GM23338 (cell line): ENCODE data around the gene PTPRN2. TPM values are rescaled to one million over a fixed set of nuclear protein-coding genes. Genes with fewer than 3 reads are reported as not detected.

Source experiments
- ATAC-seq: fragments of 200-7000 bp; cut with Tn5 transposase; 3 replicates; pipeline ENCODE4 v1.9.1; 2020
- DNase-seq: peaks from one replicate; pipeline ENCODE4 v3.0.0-alpha.2; 2015; ENCODE audit warnings: low spot score
- H2AFZ ChIP-seq: fragments of 200-600 bp; sonication (generic); 2 replicates; pipeline ENCODE4 v1.8.0; 2016; ENCODE audit warnings: antibody characterized with exemption, mild to moderate bottlenecking, moderate library complexity
- H3F3A ChIP-seq: fragments of 200-600 bp; sonication (generic); replicated peaks from 2 replicates; pipeline ENCODE4 v1.8.0; 2017; ENCODE audit warnings: antibody characterized with exemption, mixed run types, low read depth
- H3K27ac ChIP-seq: fragments of 200-600 bp; sonication (generic); 2 replicates; pipeline ENCODE4 v1.6.1; 2016; ENCODE audit warnings: low read depth
- H3K27me3 ChIP-seq: fragments of 200-600 bp; sonication (generic); 2 replicates; pipeline ENCODE4 v1.8.0; 2016; ENCODE audit warnings: mild to moderate bottlenecking, mixed run types, moderate library complexity; ENCODE audit not compliant: insufficient read depth
- H3K36me3 ChIP-seq: fragments of 200-600 bp; sonication (generic); 2 replicates; pipeline ENCODE4 v1.8.0; 2016; ENCODE audit warnings: mild to moderate bottlenecking; ENCODE audit not compliant: insufficient read depth
- H3K4me1 ChIP-seq: fragments of 200-600 bp; sonication (generic); 2 replicates; pipeline ENCODE4 v1.8.0; 2016; ENCODE audit warnings: mild to moderate bottlenecking, moderate library complexity; ENCODE audit not compliant: insufficient read depth
- H3K4me2 ChIP-seq: fragments of 200-600 bp; sonication (generic); 2 replicates; pipeline ENCODE4 v1.7.1; 2017; ENCODE audit warnings: mixed run types
- H3K4me3 ChIP-seq: fragments of 200-600 bp; sonication (generic); 2 replicates; pipeline ENCODE4 v1.6.1; 2016; ENCODE audit warnings: mixed run types
- H3K79me2 ChIP-seq: fragments of 200-600 bp; sonication (generic); replicated peaks from 2 replicates; pipeline ENCODE4 v1.8.0; 2017; ENCODE audit warnings: mild to moderate bottlenecking; ENCODE audit not compliant: insufficient read depth
- H3K9me2 ChIP-seq: fragments of 200-600 bp; sonication (generic); 2 replicates; pipeline ENCODE4 v1.8.0; 2017; ENCODE audit not compliant: insufficient read depth
- H4K20me1 ChIP-seq: fragments of 200-600 bp; sonication (generic); replicated peaks from 2 replicates; pipeline ENCODE4 v1.8.0; 2017; ENCODE audit warnings: mild to moderate bottlenecking; ENCODE audit not compliant: insufficient read depth
- H3K27ac Mint-ChIP-seq: 2 replicates; pipeline ENCODE4 v1.8.0; 2020; ENCODE audit warnings: inconsistent platforms, mild to moderate bottlenecking, moderate library complexity, mixed read lengths
- H3K27me3 Mint-ChIP-seq: 3 replicates; pipeline ENCODE4 v1.8.0; 2022; ENCODE audit warnings: low read depth, mild to moderate bottlenecking, moderate library complexity, mixed read lengths, inconsistent platforms; ENCODE audit not compliant: insufficient read depth, poor library complexity
- H3K36me3 Mint-ChIP-seq: 3 replicates; pipeline ENCODE4 v1.8.0; 2021; ENCODE audit warnings: low read depth, mild to moderate bottlenecking, inconsistent platforms, moderate library complexity, mixed read lengths
- H3K4me1 Mint-ChIP-seq: 3 replicates; pipeline ENCODE4 v1.8.0; 2020; ENCODE audit warnings: mild to moderate bottlenecking, inconsistent platforms, mixed read lengths
- H3K4me3 Mint-ChIP-seq: 3 replicates; pipeline ENCODE4 v1.8.0; 2021; ENCODE audit warnings: moderate library complexity, mild to moderate bottlenecking, inconsistent platforms, mixed read lengths
- H3K9me3 Mint-ChIP-seq: 3 replicates; pipeline ENCODE4 v1.8.0; 2020; ENCODE audit warnings: moderate library complexity, mild to moderate bottlenecking, inconsistent platforms, mixed read lengths
- ETS1 ChIP-seq: IDR thresholded peaks from 2 replicates; pipeline ENCODE4 v1.6.1; 2016; ENCODE audit warnings: antibody characterized with exemption
- EZH2 ChIP-seq: fragments of 200-600 bp; sonication (generic); IDR thresholded peaks from one replicate; pipeline ENCODE4 v1.8.0; 2017; ENCODE audit warnings: antibody characterized with exemption, mild to moderate bottlenecking, low read depth; ENCODE audit not compliant: unreplicated experiment
- EZH2phosphoT487 ChIP-seq: fragments of 200-600 bp; sonication (generic); IDR thresholded peaks from one replicate; pipeline ENCODE4 v1.8.1; 2018; ENCODE audit warnings: antibody characterized with exemption; ENCODE audit not compliant: unreplicated experiment
- POLR2AphosphoS5 ChIP-seq: IDR thresholded peaks from 2 replicates; pipeline ENCODE4 v1.6.1; 2016; ENCODE audit warnings: antibody characterized with exemption, low read depth
- STAT1 ChIP-seq: IDR thresholded peaks from one replicate; pipeline ENCODE4 v1.6.1; 2016; ENCODE audit warnings: antibody characterized with exemption; ENCODE audit not compliant: unreplicated experiment
- ZNF114 ChIP-seq: fragments of 250-450 bp; sonication (Bioruptor Pico); IDR thresholded peaks from 2 replicates; pipeline ENCODE4 v1.5.0; 2020; ENCODE audit warnings: mild to moderate bottlenecking, moderate library complexity
- ZNF331 ChIP-seq: fragments of 250-450 bp; sonication (Bioruptor Pico); IDR thresholded peaks from 2 replicates; pipeline ENCODE4 v1.5.0; 2020; ENCODE audit warnings: low read depth, mild to moderate bottlenecking, moderate library complexity
- polyA plus RNA-seq: library from polyadenylated mRNA; unstranded; fragments of >200 nt; fragmentation: Nextera tagmentation; extraction: Ambion mirVana; gene quantifications from 2 replicates; pipeline ENCODE4 v1.2.1, GENCODE V29; 2016
- total RNA-seq: library from RNA; depleted of rRNA; stranded (reverse); fragments of >200 nt; shearing (Covaris generic); gene quantifications from 2 replicates; pipeline ENCODE4 v1.2.3, GENCODE V29; 2014
- TF ChIP-seq, protein P1 (sequence below): IDR thresholded peaks from one replicate; pipeline ENCODE4 v1.6.1; 2018; ENCODE audit warnings: antibody characterized with exemption; ENCODE audit not compliant: unreplicated experiment
- TF ChIP-seq, protein P2 (sequence below): fragments of 250-450 bp; sonication (Bioruptor Pico); IDR thresholded peaks from 2 replicates; pipeline ENCODE4 v1.5.0; 2020; ENCODE audit warnings: mild to moderate bottlenecking, moderate library complexity

The PTPRN2 gene
- total and polyA plus RNA-seq, 2 experiments from 2014 or later: 0.87 to 4.0 TPM

DNA sequence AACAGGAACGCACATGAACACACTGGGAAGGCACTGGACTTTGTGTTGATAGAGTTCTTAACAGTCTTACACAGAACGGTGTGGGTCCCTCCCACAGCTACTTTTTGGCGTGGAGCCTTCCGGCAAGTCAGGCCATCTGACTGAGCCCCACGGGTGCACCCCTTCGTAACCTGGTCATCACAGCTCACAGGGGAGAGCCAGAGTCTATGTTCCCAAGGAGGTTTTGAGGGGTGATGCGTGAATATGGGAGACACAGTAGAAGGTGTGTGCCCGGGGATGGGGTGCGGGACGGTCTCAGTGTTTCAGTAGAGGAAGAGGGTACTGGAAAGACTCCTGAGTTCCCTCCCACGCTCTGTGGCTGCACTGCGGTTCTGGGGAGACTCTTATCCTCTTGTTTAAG lies 959.2 kb downstream of the PTPRN2 start (continued):
- TF ChIP-seq STAT1: no peak
- TF ChIP-seq, protein P1, sequence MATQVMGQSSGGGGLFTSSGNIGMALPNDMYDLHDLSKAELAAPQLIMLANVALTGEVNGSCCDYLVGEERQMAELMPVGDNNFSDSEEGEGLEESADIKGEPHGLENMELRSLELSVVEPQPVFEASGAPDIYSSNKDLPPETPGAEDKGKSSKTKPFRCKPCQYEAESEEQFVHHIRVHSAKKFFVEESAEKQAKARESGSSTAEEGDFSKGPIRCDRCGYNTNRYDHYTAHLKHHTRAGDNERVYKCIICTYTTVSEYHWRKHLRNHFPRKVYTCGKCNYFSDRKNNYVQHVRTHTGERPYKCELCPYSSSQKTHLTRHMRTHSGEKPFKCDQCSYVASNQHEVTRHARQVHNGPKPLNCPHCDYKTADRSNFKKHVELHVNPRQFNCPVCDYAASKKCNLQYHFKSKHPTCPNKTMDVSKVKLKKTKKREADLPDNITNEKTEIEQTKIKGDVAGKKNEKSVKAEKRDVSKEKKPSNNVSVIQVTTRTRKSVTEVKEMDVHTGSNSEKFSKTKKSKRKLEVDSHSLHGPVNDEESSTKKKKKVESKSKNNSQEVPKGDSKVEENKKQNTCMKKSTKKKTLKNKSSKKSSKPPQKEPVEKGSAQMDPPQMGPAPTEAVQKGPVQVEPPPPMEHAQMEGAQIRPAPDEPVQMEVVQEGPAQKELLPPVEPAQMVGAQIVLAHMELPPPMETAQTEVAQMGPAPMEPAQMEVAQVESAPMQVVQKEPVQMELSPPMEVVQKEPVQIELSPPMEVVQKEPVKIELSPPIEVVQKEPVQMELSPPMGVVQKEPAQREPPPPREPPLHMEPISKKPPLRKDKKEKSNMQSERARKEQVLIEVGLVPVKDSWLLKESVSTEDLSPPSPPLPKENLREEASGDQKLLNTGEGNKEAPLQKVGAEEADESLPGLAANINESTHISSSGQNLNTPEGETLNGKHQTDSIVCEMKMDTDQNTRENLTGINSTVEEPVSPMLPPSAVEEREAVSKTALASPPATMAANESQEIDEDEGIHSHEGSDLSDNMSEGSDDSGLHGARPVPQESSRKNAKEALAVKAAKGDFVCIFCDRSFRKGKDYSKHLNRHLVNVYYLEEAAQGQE: no peak
- TF ChIP-seq ETS1: no peak
- TF ChIP-seq EZH2: no peak
- TF ChIP-seq EZH2phosphoT487: no peak

DNA sequence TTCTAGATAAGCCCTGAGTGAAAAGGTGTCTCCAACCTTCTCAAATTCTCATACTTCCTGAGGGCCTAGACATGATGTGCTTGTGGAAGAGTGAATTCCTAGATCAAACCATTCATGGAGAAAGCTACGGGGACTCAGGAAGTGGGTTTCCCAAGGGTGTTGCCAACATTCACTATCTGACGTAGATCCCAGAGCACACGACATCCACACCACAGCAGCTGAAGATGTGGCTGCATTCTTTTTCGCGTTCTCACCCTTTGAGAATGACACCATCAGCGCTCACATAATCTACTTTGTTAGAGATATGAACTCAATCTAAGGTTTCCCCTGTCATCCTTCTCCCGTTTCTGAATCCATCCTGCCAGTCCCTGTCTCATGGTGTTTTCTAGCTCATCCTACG lies 960.0 kb downstream of the PTPRN2 start:
- Histone ChIP-seq H2AFZ (no peak overlapping the region), H3K4me3 (no peak overlapping the region), H3K79me2 (no peaks in the 10 kb centered on the region), H4K20me1 (no peaks in the 10 kb centered on the region), H3K4me2 (no peak overlapping the region), H3K27ac (no peak overlapping the region), H3K36me3 (no peaks in the 10 kb centered on the region; the same call in 1 of the 2 replicates), H3F3A (no peaks in the 10 kb centered on the region), H3K4me1 (no peaks in the 10 kb centered on the region), H3K9me2 (no peaks in the 10 kb centered on the region), H3K27me3 (no peaks in the 10 kb centered on the region)
- peaks cover 2% of the 10 kb centered on the region for H3K27me3 Mint-ChIP-seq
- peaks cover 42% of the 10 kb centered on the region for H3K36me3 Mint-ChIP-seq
- ATAC-seq: no peak
- no peak for DNase-seq
- H3K27ac Mint-ChIP-seq: no peak overlapping the region
- no peak overlapping the region for H3K4me3 Mint-ChIP-seq
- H3K4me1 Mint-ChIP-seq: no peaks in the 10 kb centered on the region
- H3K9me3 Mint-ChIP-seq: peaks cover 98% of the 10 kb centered on the region
- no peak for TF ChIP-seq POLR2AphosphoS5
- TF ChIP-seq STAT1: no peak
- TF ChIP-seq EZH2: no peak
- TF ChIP-seq EZH2phosphoT487: no peak
- TF ChIP-seq, protein P2, sequence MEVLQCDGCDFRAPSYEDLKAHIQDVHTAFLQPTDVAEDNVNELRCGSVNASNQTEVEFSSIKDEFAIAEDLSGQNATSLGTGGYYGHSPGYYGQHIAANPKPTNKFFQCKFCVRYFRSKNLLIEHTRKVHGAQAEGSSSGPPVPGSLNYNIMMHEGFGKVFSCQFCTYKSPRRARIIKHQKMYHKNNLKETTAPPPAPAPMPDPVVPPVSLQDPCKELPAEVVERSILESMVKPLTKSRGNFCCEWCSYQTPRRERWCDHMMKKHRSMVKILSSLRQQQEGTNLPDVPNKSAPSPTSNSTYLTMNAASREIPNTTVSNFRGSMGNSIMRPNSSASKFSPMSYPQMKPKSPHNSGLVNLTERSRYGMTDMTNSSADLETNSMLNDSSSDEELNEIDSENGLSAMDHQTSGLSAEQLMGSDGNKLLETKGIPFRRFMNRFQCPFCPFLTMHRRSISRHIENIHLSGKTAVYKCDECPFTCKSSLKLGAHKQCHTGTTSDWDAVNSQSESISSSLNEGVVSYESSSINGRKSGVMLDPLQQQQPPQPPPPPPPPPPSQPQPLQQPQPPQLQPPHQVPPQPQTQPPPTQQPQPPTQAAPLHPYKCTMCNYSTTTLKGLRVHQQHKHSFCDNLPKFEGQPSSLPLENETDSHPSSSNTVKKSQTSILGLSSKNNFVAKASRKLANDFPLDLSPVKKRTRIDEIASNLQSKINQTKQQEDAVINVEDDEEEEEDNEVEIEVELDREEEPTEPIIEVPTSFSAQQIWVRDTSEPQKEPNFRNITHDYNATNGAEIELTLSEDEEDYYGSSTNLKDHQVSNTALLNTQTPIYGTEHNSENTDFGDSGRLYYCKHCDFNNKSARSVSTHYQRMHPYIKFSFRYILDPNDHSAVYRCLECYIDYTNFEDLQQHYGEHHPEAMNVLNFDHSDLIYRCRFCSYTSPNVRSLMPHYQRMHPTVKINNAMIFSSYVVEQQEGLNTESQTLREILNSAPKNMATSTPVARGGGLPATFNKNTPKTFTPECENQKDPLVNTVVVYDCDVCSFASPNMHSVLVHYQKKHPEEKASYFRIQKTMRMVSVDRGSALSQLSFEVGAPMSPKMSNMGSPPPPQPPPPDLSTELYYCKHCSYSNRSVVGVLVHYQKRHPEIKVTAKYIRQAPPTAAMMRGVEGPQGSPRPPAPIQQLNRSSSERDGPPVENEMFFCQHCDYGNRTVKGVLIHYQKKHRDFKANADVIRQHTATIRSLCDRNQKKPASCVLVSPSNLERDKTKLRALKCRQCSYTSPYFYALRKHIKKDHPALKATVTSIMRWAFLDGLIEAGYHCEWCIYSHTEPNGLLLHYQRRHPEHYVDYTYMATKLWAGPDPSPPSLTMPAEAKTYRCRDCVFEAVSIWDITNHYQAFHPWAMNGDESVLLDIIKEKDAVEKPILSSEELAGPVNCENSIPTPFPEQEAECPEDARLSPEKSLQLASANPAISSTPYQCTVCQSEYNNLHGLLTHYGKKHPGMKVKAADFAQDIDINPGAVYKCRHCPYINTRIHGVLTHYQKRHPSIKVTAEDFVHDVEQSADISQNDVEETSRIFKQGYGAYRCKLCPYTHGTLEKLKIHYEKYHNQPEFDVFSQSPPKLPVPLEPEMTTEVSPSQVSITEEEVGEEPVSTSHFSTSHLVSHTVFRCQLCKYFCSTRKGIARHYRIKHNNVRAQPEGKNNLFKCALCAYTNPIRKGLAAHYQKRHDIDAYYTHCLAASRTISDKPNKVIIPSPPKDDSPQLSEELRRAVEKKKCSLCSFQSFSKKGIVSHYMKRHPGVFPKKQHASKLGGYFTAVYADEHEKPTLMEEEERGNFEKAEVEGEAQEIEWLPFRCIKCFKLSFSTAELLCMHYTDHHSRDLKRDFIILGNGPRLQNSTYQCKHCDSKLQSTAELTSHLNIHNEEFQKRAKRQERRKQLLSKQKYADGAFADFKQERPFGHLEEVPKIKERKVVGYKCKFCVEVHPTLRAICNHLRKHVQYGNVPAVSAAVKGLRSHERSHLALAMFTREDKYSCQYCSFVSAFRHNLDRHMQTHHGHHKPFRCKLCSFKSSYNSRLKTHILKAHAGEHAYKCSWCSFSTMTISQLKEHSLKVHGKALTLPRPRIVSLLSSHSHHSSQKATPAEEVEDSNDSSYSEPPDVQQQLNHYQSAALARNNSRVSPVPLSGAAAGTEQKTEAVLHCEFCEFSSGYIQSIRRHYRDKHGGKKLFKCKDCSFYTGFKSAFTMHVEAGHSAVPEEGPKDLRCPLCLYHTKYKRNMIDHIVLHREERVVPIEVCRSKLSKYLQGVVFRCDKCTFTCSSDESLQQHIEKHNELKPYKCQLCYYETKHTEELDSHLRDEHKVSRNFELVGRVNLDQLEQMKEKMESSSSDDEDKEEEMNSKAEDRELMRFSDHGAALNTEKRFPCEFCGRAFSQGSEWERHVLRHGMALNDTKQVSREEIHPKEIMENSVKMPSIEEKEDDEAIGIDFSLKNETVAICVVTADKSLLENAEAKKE (CRISPR knock-in tag): no peak
- TF ChIP-seq ZNF114: no peak
- TF ChIP-seq, protein P1: no peak
- TF ChIP-seq ZNF331: no peak
